Measurements from ENCODE around the gene BAZ2B. TPM values are rescaled to one million over a fixed set of nuclear protein-coding genes. Genes with fewer than 3 reads are reported as not detected.

Gene BAZ2B
- total RNA-seq, 2 donors from 2014 or later = 40.2 to 47.1 TPM

GRCh38 chr2:159571540-159572260, 44.6 kb downstream of the BAZ2B start:
- TF ChIP-seq, protein P1, sequence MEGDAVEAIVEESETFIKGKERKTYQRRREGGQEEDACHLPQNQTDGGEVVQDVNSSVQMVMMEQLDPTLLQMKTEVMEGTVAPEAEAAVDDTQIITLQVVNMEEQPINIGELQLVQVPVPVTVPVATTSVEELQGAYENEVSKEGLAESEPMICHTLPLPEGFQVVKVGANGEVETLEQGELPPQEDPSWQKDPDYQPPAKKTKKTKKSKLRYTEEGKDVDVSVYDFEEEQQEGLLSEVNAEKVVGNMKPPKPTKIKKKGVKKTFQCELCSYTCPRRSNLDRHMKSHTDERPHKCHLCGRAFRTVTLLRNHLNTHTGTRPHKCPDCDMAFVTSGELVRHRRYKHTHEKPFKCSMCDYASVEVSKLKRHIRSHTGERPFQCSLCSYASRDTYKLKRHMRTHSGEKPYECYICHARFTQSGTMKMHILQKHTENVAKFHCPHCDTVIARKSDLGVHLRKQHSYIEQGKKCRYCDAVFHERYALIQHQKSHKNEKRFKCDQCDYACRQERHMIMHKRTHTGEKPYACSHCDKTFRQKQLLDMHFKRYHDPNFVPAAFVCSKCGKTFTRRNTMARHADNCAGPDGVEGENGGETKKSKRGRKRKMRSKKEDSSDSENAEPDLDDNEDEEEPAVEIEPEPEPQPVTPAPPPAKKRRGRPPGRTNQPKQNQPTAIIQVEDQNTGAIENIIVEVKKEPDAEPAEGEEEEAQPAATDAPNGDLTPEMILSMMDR (IDR thresholded peaks at IDR 0.05) = no peak
- DNase-seq (ENCODE audit: low spot score) = no peak
- no peaks in the 10 kb centered on the region for H3K4me1 ChIP-seq
- H3K4me3 ChIP-seq = no peak overlapping the region
- H3K36me3 ChIP-seq = peaks cover 5% of the 10 kb centered on the region
- peaks cover 0 to 4% of the 10 kb centered on the region in 2 donors for H3K9me3 ChIP-seq
- H3K27me3 ChIP-seq = no peaks in the 10 kb centered on the region
- no peak overlapping the region for H3K27ac ChIP-seq

DNA sequence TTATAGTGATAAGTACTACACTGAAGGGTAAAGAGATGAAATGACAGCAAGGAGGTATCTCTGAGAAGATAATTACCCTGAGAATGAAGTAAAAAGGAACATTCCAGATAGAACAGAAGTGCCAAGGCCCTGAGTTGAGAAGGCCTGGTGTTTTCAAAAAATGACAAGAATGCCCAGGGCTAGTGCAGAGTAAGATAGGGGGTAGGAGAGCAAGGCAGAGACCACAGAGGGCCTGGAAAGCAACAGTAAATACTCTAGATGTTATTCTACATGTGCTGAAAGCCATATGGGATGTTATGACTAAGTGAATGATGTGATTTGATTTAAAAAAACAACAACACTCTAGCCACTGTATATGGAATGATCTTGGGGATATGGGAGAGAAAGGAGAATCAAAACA, 52.3 kb downstream of the BAZ2B start:
- Histone ChIP-seq H3K36me3 (peaks cover 7% of the 10 kb centered on the region), H3K27me3 (no peaks in the 10 kb centered on the region), H3K4me3 (no peak overlapping the region), H3K27ac (no peak overlapping the region), H3K9me3 (no peaks in the 10 kb centered on the region), H3K4me1 (no peaks in the 10 kb centered on the region)
- DNase-seq (ENCODE audit: low spot score) = no peak
- TF ChIP-seq, protein P1 (IDR thresholded peaks at IDR 0.05) = no peak

DNA sequence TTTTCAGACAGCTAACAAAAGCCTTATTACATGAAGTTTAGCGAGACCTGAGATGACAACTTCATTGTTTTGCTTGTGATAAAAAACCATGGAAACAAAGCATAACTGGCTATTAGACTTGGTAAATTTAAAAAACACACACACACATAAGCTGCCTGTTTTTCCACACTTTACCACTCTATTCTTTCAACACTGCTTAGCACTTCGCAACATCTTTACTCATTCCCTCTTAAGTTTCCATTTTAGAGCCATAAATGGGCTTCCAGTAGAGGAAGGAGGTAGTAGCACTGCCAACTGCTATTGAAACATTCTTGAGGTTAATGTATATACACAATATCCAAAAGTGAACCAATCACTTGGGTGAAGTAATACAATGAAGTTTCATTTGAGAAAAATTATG, 54.1 kb downstream of the BAZ2B start:
- Histone ChIP-seq H3K4me1 (peaks cover 0 to 6% of the 10 kb centered on the region in 2 donors), H3K4me3 (no peak overlapping the region), H3K9me3 (no peaks in the 10 kb centered on the region), H3K27me3 (no peaks in the 10 kb centered on the region), H3K36me3 (peaks cover 7% of the 10 kb centered on the region), H3K27ac (no peak overlapping the region)
- DNase-seq (ENCODE audit: low spot score) = no peak
- TF ChIP-seq, protein P1 (IDR thresholded peaks at IDR 0.05) = no peak

- no peak for DNase-seq (ENCODE audit: low spot score)
- Histone ChIP-seq H3K27me3 (no peaks in the 10 kb centered on the region), H3K36me3 (peaks cover 4% of the 10 kb centered on the region), H3K27ac (no peak overlapping the region), H3K9me3 (no peaks in the 10 kb centered on the region), H3K4me1 (peaks cover 0 to 6% of the 10 kb centered on the region in 2 donors), H3K4me3 (no peak overlapping the region)
- TF ChIP-seq, protein P1 (IDR thresholded peaks at IDR 0.05) = no peak
Measured at GRCh38 chr2:159561786-159562185, 54.6 kb downstream of the BAZ2B start.

GRCh38 chr2:159561242-159561641, 55.1 kb downstream of the BAZ2B start:
- TF ChIP-seq, protein P1 (IDR thresholded peaks at IDR 0.05) = no peak

DNA sequence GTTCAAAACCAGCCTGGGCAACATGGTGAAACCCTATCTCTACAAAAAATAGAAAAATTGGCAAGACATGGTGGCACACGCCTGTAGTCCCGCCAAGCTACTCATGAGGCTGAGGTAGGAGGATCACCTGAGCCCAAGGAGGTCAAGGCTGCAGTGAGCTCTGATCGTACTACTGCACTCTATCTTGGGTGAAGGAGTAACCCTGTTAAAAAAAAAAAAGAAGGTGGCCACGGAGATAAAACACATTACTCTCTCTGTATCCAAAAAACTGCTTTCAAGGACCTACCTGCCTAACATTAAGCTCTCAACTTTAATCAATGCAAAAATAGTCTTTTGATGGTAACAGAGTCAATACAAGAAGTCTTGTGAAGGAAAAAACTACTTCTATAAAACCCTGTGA, 57.3 kb downstream of the BAZ2B start:
- Histone ChIP-seq H3K27ac (no peak overlapping the region), H3K4me1 (peaks cover 0 to 6% of the 10 kb centered on the region in 2 donors), H3K9me3 (no peaks in the 10 kb centered on the region), H3K36me3 (no peaks in the 10 kb centered on the region), H3K27me3 (no peaks in the 10 kb centered on the region), H3K4me3 (no peak overlapping the region)
- no peak for DNase-seq (ENCODE audit: low spot score)
- TF ChIP-seq, protein P1 (IDR thresholded peaks at IDR 0.05) = no peak

More at GRCh38 chr2:159561242-159561641, 55.1 kb downstream of the BAZ2B start:
- H3K9me3 ChIP-seq = no peaks in the 10 kb centered on the region
- H3K27me3 ChIP-seq = no peaks in the 10 kb centered on the region
- DNase-seq (ENCODE audit: low spot score) = no peak
- H3K4me3 ChIP-seq = no peak overlapping the region
- no peak overlapping the region for H3K27ac ChIP-seq
- H3K36me3 ChIP-seq = no peaks in the 10 kb centered on the region
- H3K4me1 ChIP-seq = peaks cover 0 to 6% of the 10 kb centered on the region in 2 donors
